BLaER1 treated with 17β-estradiol and CSF1 and Interleukin-3, amounts not matched to agents 10 nM and 100 nM (cell line): Measurements from ENCODE around the gene DDHD1.
"Not testable (repeated sequence)": the region's sequence is repeated elsewhere in the genome, so short reads cannot be mapped to it uniquely, and the experiment has no call there.

Source experiments
- H3K27ac ChIP-seq, 11 experiments: shearing (Covaris generic); formaldehyde crosslinking; 2 replicates each; pipeline ENCODE4 v1.8.1; 2022
- H3K27me3 ChIP-seq, 11 experiments: shearing (Covaris generic); formaldehyde crosslinking; 2 replicates each; pipeline ENCODE4 v1.8.1; 2022
- H3K36me3 ChIP-seq, 11 experiments: shearing (Covaris generic); formaldehyde crosslinking; 2 replicates each; pipeline ENCODE4 v1.8.1; 2022
- H3K4me1 ChIP-seq, 10 experiments: shearing (Covaris generic); formaldehyde crosslinking; 2 replicates each; pipeline ENCODE4 v1.8.1; 2022
- H3K4me2 ChIP-seq, 11 experiments: shearing (Covaris generic); formaldehyde crosslinking; 2 replicates each; pipeline ENCODE4 v1.8.1; 2022
- H3K4me3 ChIP-seq, 10 experiments: shearing (Covaris generic); formaldehyde crosslinking; 2 replicates each; pipeline ENCODE4 v1.8.1; 2022
- H3K9ac ChIP-seq, 11 experiments: shearing (Covaris generic); formaldehyde crosslinking; 2 replicates each; pipeline ENCODE4 v1.8.1; 2022
- H3K9me3 ChIP-seq, 11 experiments: shearing (Covaris generic); formaldehyde crosslinking; replicated peaks in 1 of 11; 2 replicates each; pipeline ENCODE4 v1.8.1; 2022
- H4K20me1 ChIP-seq, 11 experiments: shearing (Covaris generic); formaldehyde crosslinking; 2 replicates each; pipeline ENCODE4 v1.8.1; 2022
- Cebpa-rat ChIP-seq, 11 experiments: shearing (Covaris generic); IDR thresholded peaks; 2 replicates each; pipeline ENCODE4 v1.8.1; 2022

Gene DDHD1

GRCh38 chr14:53144244-53144643, 8.9 kb downstream of the DDHD1 start:
- no peak overlapping the region for H3K27ac ChIP-seq
- no peak overlapping the region for H3K4me3 ChIP-seq
- no peak overlapping the region; a peak in 1 of 22 replicates for H3K4me2 ChIP-seq
- H3K4me1 ChIP-seq, result peaks cover 13 to 40% (median 17%) of the 10 kb centered on the region in 10 experiments
- no peak overlapping the region for H3K9ac ChIP-seq
- H3K36me3 ChIP-seq, result peaks cover 20 to 90% (median 74%) of the 10 kb centered on the region in 11 experiments
- H3K27me3 ChIP-seq, result no peaks in the 10 kb centered on the region; a peak in 1 of 22 replicates
- H3K9me3 ChIP-seq, result peaks cover 56 to 86% (median 83%) of the 10 kb centered on the region in 11 experiments
- no peak for TF ChIP-seq Cebpa-rat (IDR thresholded peaks at IDR 0.05)
- H4K20me1 ChIP-seq, result peaks cover 0 to 21% (median 4%) of the 10 kb centered on the region in 11 experiments; a peak in 11 of 22 replicates

DNA sequence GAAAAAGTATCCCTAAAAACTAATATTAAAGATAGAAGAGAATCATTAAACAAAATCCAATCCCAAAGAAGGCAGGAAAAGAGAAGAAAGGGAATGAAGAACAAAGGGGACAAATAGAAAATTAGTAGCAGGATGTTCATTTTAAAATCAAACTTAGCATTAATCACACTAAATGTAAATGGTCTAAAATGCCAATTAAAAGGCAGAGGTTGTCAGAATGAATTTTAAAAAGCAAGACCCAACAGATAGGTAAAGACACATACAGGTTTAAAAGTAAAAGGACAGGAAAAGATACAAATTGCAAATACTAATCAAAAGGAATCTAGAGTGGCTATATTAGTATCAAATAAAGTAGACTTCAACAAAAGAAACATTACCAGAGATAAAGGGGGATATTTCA, 12.5 kb downstream of the DDHD1 start:
- H3K9ac ChIP-seq, result no peak overlapping the region
- H3K27ac ChIP-seq, result no peak overlapping the region
- peaks cover 91 to 100% (median 100%) of the 10 kb centered on the region in 11 experiments for H3K9me3 ChIP-seq
- TF ChIP-seq Cebpa-rat (IDR thresholded peaks at IDR 0.05), result no peak
- H3K36me3 ChIP-seq, result peaks cover 35 to 100% (median 93%) of the 10 kb centered on the region in 11 experiments
- H3K27me3 ChIP-seq, result no peaks in the 10 kb centered on the region; a peak in 1 of 22 replicates
- H3K4me1 ChIP-seq, result peaks cover 0 to 12% (median 0%) of the 10 kb centered on the region in 10 experiments; a peak in 3 of 20 replicates
- peak overlapping the region in 1 of 10 experiments; percentile 14; a peak in 2 of 20 replicates for H3K4me3 ChIP-seq
- no peak overlapping the region for H3K4me2 ChIP-seq
- peaks cover 0 to 5% (median 0%) of the 10 kb centered on the region in 11 experiments; a peak in 2 of 22 replicates for H4K20me1 ChIP-seq

DNA sequence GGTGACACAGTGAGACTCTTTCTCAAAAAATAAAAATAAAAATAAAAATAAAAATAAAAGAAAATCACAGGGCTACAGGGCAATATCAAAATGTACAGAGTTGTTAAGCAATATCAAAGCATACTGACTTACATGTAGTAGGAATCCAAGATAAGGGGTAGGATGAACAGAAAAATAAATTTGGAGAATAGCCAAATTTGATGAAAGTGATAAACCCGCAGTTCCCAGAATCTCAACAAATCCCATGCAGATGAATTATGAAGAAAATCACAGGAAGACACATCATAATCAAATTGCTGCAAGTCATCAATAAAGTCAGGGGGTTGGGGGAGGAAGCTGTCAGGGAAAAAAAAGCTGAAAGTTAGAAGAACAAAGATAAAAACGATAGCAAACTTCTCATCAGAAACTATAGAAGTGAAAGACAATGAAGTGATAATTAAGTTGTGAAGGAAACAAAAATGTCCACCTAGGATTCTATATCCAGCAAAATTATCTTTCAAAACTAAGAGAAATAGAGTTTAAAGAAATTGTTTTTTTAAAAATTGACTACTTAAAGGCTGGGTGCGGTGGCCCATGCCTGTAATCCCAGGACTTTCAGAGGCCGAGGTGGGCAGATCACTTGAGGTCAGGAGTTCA, 15.4 kb downstream of the DDHD1 start:
- no peaks in the 10 kb centered on the region; a peak in 1 of 22 replicates for H3K27me3 ChIP-seq
- peaks cover 99 to 100% (median 100%) of the 10 kb centered on the region in 11 experiments for H3K9me3 ChIP-seq
- no peak overlapping the region for H3K9ac ChIP-seq
- no peak for TF ChIP-seq Cebpa-rat (IDR thresholded peaks at IDR 0.05)
- H3K4me3 ChIP-seq, result 0 out of 20 replicates have a peak overlapping the region, but pooled peaks of 1 of the 10 experiments have one; percentile 7
- no peak overlapping the region for H3K4me2 ChIP-seq
- H3K4me1 ChIP-seq, result no peaks in the 10 kb centered on the region
- H4K20me1 ChIP-seq, result no peaks in the 10 kb centered on the region; a peak in 1 of 22 replicates
- H3K36me3 ChIP-seq, result peaks cover 33 to 100% (median 83%) of the 10 kb centered on the region in 11 experiments
- H3K27ac ChIP-seq, result no peak overlapping the region

GRCh38 chr14:53130491-53130890, 22.6 kb downstream of the DDHD1 start:
- not testable (repeated sequence) for H3K27ac ChIP-seq, H4K20me1 ChIP-seq, H3K27me3 ChIP-seq, H3K4me3 ChIP-seq, H3K9ac ChIP-seq, H3K4me2 ChIP-seq
- Histone ChIP-seq H3K9me3 (peaks cover 73 to 83% (median 77%) of the 10 kb centered on the region in 11 experiments), H3K36me3 (peaks cover 0 to 54% (median 36%) of the 10 kb centered on the region in 11 experiments; a peak in 21 of 22 replicates), H3K4me1 (peaks cover 6 to 26% (median 13%) of the 10 kb centered on the region in 10 experiments; a peak in 16 of 20 replicates)

- no peak overlapping the region for H3K4me3 ChIP-seq
- H3K4me2 ChIP-seq, result no peak overlapping the region; a peak in 4 of 22 replicates
- no peaks in the 10 kb centered on the region for H3K27me3 ChIP-seq
- TF ChIP-seq Cebpa-rat (IDR thresholded peaks at IDR 0.05), result no peak
- H3K4me1 ChIP-seq, result peaks cover 6 to 35% (median 13%) of the 10 kb centered on the region in 10 experiments; a peak in 16 of 20 replicates
- H4K20me1 ChIP-seq, result peaks cover 0 to under 1% (median 0%) of the 10 kb centered on the region in 11 experiments; a peak in 3 of 22 replicates
- peak overlapping the region in 1 of 11 experiments; percentile 67; a peak in 2 of 22 replicates for H3K27ac ChIP-seq
- no peak overlapping the region for H3K9ac ChIP-seq
- H3K36me3 ChIP-seq, result peaks cover 0 to 34% (median 23%) of the 10 kb centered on the region in 11 experiments; a peak in 17 of 22 replicates
- H3K9me3 ChIP-seq, result peaks cover 53 to 62% (median 57%) of the 10 kb centered on the region in 11 experiments
Observed at GRCh38 chr14:53128303-53129028, 24.7 kb downstream of the DDHD1 start.

DNA sequence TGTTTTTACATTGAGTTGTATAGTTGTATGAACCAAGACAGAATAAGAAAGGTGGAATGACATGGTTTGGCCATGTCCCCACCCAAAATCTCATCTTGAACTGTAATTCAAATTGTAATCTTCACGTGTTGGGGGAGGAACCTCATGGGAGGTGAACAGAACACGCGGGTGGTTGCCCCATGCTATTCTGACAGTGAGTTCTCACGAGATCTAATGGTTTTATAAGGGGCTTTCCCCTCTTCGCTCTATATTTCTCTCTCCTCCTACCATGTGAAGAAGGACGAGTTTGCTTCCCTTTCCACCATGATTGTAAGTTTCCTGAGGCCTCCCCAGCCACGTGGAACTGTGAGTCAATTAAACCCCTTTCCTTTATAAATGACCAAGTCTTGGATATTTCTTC, 25.3 kb downstream of the DDHD1 start:
- H4K20me1 ChIP-seq, result peaks cover 0 to 7% (median 0%) of the 10 kb centered on the region in 11 experiments; a peak in 3 of 22 replicates

GRCh38 chr14:53127151-53127550, 26.0 kb downstream of the DDHD1 start:
- Histone ChIP-seq H3K4me2 (peak overlapping the region; percentile 42 to 77 (median 59); a peak in 19 of 22 replicates), H3K4me3 (peak overlapping the region in 2 of 10 experiments; percentile 5 to 34; a peak in 1 of 20 replicates), H4K20me1 (peaks cover 0 to 7% (median 0%) of the 10 kb centered on the region in 11 experiments; a peak in 3 of 22 replicates), H3K9me3 (peaks cover 42 to 52% (median 49%) of the 10 kb centered on the region in 11 experiments), H3K27ac (peak overlapping the region; percentile 48 to 72 (median 64); a peak in 21 of 22 replicates), H3K27me3 (no peaks in the 10 kb centered on the region), H3K36me3 (peaks cover 2 to 30% (median 16%) of the 10 kb centered on the region in 11 experiments; a peak in 17 of 22 replicates), H3K4me1 (peaks cover 6 to 35% (median 13%) of the 10 kb centered on the region in 10 experiments; a peak in 16 of 20 replicates), H3K9ac (peak overlapping the region in 10 of 11 experiments; percentile 38 to 69 (median 46); a peak in 14 of 22 replicates)
- TF ChIP-seq Cebpa-rat (IDR thresholded peaks at IDR 0.05), result no peak

More for the DNA sequence above, 25.3 kb downstream of the DDHD1 start:
- no peak for TF ChIP-seq Cebpa-rat (IDR thresholded peaks at IDR 0.05)
- H3K9me3 ChIP-seq, result peaks cover 47 to 56% (median 50%) of the 10 kb centered on the region in 11 experiments
- no peak overlapping the region for H3K4me3 ChIP-seq
- peak overlapping the region in 7 of 11 experiments; percentile 54 to 70 (median 67); a peak in 10 of 22 replicates for H3K27ac ChIP-seq
- H3K27me3 ChIP-seq, result no peaks in the 10 kb centered on the region
- peaks cover 6 to 35% (median 13%) of the 10 kb centered on the region in 10 experiments; a peak in 16 of 20 replicates for H3K4me1 ChIP-seq
- H3K36me3 ChIP-seq, result peaks cover 0 to 28% (median 16%) of the 10 kb centered on the region in 11 experiments; a peak in 16 of 22 replicates
- no peak overlapping the region for H3K9ac ChIP-seq
- H3K4me2 ChIP-seq, result peak overlapping the region in 7 of 11 experiments; percentile 45 to 77 (median 59); a peak in 9 of 22 replicates

DNA sequence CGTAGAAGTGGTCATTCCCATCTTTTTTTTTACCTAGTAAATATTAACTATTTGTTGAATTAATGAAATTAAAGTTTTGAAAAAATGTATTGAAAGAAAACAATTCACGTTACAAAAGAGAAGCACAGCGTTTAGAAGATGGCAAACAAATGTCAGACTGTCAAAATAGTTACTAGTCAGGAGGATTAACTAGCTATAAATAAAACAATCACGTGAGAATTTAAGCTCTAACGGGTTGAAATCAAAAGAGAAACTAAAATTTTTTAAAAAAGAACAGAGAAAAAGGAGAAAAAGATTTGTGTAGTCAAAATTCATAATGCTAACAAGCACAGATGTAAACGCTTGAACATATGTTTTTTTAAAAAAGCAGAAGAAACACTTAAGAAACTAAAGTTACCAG, 26.4 kb downstream of the DDHD1 start:
- Histone ChIP-seq H3K9me3 (peaks cover 42 to 52% (median 49%) of the 10 kb centered on the region in 11 experiments), H3K4me3 (peak overlapping the region in 3 of 10 experiments; percentile 5 to 34 (median 11); a peak in 2 of 20 replicates), H3K27ac (peak overlapping the region; percentile 48 to 72 (median 64); a peak in 21 of 22 replicates), H3K9ac (peak overlapping the region in 10 of 11 experiments; percentile 38 to 69 (median 46); a peak in 16 of 22 replicates), H3K4me2 (peak overlapping the region; percentile 42 to 77 (median 59); a peak in 20 of 22 replicates), H3K27me3 (no peaks in the 10 kb centered on the region), H3K4me1 (peaks cover 6 to 35% (median 13%) of the 10 kb centered on the region in 10 experiments; a peak in 16 of 20 replicates), H3K36me3 (peaks cover 6 to 32% (median 16%) of the 10 kb centered on the region in 11 experiments; a peak in 18 of 22 replicates), H4K20me1 (peaks cover 0 to 7% (median 0%) of the 10 kb centered on the region in 11 experiments; a peak in 3 of 22 replicates)
- no peak for TF ChIP-seq Cebpa-rat (IDR thresholded peaks at IDR 0.05)
